ENCODE results near the gene TET3.
A peak's percentile ranks its signal among the peaks of the same experiment; 100 is the strongest.

The TET3 gene

DNA sequence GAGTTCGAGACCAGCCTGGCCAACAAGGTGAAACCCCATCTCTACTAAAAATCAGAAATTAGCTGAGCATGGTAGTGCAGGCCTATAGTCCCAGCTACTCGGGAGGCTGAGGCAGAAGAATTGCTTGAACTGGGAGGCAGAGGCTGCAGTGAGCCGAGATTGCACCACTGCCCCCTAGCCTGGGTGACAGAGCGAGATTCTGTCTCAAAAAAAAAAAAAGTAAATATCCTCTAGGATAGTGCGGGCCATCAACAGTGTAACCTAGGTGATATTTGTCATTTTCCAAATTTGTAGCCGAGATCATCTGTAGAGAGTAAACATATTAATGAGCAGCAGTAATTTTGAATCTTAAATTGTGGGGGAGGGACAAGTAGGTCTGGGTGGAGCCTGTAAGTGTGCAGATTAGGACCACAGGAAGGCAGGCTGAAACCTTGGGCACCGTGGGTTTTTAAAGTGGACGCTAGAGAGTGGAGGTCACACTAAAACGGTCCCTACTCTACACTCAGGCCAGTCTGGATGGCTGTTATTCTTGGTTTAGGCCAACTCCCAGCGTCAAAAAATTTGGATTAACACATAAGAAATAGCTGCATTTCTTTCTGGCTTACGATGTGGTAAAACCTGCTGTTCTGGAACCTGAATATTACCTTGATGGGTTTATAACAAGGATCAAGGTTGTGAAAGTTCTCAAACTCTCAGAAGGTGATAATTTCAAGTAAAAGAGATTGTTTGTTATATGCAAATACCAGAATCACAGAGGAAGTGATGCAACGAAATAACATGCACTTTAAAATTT is 22.7 kb upstream of the TET3 start:
- TF ChIP-seq POLR2A (IDR thresholded peaks at IDR 0.05; ENCODE audit: extremely low read depth, insufficient read length) (no peak), MYC (IDR thresholded peaks at IDR 0.05; ENCODE audit: low read depth, low read length) (no peak)
- TF ChIP-seq, protein P1, sequence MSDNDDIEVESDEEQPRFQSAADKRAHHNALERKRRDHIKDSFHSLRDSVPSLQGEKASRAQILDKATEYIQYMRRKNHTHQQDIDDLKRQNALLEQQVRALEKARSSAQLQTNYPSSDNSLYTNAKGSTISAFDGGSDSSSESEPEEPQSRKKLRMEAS (IDR thresholded peaks at IDR 0.05; ENCODE audit: low read depth, low read length), result no peak
- TF ChIP-seq, protein P2, sequence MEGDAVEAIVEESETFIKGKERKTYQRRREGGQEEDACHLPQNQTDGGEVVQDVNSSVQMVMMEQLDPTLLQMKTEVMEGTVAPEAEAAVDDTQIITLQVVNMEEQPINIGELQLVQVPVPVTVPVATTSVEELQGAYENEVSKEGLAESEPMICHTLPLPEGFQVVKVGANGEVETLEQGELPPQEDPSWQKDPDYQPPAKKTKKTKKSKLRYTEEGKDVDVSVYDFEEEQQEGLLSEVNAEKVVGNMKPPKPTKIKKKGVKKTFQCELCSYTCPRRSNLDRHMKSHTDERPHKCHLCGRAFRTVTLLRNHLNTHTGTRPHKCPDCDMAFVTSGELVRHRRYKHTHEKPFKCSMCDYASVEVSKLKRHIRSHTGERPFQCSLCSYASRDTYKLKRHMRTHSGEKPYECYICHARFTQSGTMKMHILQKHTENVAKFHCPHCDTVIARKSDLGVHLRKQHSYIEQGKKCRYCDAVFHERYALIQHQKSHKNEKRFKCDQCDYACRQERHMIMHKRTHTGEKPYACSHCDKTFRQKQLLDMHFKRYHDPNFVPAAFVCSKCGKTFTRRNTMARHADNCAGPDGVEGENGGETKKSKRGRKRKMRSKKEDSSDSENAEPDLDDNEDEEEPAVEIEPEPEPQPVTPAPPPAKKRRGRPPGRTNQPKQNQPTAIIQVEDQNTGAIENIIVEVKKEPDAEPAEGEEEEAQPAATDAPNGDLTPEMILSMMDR (IDR thresholded peaks at IDR 0.05; ENCODE audit: low read depth, low read length), result no peak
- no peak overlapping the region for H3K4me3 ChIP-seq (ENCODE audit: low read depth, low read length)
- no peak for DNase-seq (ENCODE audit: low read depth)

DNA sequence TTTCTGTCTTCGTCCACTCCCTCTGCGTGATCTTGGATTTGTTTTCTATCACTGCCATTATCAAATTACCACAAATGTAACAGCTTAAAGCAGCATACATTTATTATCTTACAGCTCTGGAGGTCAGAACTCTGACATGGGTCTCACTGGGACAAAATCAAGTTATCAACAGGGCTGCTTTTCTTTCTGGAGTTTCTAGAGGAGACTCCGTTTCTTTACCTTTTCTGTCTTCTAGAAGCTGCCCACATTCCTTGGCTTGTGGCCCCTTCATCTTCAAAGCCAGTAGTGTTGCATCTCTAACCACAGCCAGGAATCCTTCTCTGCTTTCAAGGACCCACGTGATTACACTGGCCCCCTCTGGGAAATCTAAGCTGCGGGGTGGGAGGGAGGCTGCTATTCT is 21.9 kb upstream of the TET3 start:
- TF ChIP-seq MYC (IDR thresholded peaks at IDR 0.05; ENCODE audit: low read depth, low read length) (no peak), POLR2A (IDR thresholded peaks at IDR 0.05; ENCODE audit: extremely low read depth, insufficient read length) (no peak)
- TF ChIP-seq, protein P2 (IDR thresholded peaks at IDR 0.05; ENCODE audit: low read depth, low read length), result no peak
- TF ChIP-seq, protein P1 (IDR thresholded peaks at IDR 0.05; ENCODE audit: low read depth, low read length), result no peak
- H3K4me3 ChIP-seq (ENCODE audit: low read depth, low read length), result no peak overlapping the region
- DNase-seq (ENCODE audit: low read depth), result no peak

DNA sequence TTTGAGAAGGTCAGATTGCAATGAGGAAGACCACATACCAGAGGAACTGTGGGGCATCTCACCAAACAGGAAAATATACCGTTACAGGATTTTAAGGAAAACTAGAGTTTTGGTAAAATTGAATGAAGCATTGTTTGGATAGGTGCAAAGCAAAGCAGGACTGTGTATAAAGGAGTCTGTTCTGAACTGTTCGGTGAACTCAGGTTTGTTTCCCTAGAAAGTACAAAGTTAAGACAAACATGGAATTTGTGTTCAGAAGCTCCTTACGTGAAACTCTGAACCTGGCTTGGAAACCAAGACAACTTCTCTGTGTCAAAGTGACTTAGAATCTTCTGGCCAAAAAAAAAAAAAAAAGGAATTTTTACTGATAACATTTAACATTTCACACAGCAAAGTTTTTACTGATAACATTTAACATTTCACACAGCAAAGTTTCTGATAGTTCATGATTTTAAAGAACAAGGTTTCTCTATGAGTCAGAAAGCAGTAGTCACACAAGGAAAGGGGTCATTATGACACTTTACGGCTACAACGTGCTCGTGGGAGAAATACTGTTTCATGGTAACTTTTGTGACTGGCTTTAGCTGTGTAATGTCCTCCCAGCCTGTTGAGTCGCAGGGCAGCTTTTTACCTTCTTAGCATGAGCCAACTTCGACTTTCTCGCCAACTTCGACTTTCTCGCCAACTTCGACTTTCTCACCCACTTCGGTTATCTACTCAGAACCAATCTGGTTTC is 21.2 kb upstream of the TET3 start:
- no peak overlapping the region for H3K4me3 ChIP-seq (ENCODE audit: low read depth, low read length)
- peak; percentile 36 for DNase-seq (ENCODE audit: low read depth)
- TF ChIP-seq POLR2A (IDR thresholded peaks at IDR 0.05; ENCODE audit: extremely low read depth, insufficient read length) (no peak), MYC (IDR thresholded peaks at IDR 0.05; ENCODE audit: low read depth, low read length) (no peak)
- TF ChIP-seq, protein P1 (IDR thresholded peaks at IDR 0.05; ENCODE audit: low read depth, low read length), result no peak
- TF ChIP-seq, protein P2 (IDR thresholded peaks at IDR 0.05; ENCODE audit: low read depth, low read length), result no peak

DNA sequence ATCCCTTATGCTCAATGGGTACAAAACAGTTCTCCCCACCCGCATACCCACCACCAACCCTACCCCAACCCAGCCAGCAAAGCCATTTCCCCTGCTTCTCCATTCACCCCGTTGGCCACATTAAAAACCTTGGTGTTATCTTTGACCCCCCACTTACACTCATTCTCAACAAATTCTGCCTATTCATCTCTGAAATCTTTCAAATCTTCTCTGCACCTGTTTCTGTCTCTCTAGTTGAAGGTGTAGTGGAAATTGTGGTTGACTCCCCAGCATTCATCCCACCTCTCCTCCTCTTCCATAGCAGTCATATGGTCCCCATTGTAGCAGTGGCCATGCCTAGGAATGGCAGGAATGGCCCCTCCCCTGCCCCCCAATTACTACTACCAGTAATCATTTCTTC is 20.5 kb upstream of the TET3 start:
- no peak for TF ChIP-seq MYC (IDR thresholded peaks at IDR 0.05; ENCODE audit: low read depth, low read length)
- TF ChIP-seq, protein P1 (IDR thresholded peaks at IDR 0.05; ENCODE audit: low read depth, low read length), result no peak
- TF ChIP-seq POLR2A (IDR thresholded peaks at IDR 0.05; ENCODE audit: extremely low read depth, insufficient read length), result no peak
- TF ChIP-seq, protein P2 (IDR thresholded peaks at IDR 0.05; ENCODE audit: low read depth, low read length), result no peak
- no peak for DNase-seq (ENCODE audit: low read depth)
- no peak overlapping the region for H3K4me3 ChIP-seq (ENCODE audit: low read depth, low read length)

DNA sequence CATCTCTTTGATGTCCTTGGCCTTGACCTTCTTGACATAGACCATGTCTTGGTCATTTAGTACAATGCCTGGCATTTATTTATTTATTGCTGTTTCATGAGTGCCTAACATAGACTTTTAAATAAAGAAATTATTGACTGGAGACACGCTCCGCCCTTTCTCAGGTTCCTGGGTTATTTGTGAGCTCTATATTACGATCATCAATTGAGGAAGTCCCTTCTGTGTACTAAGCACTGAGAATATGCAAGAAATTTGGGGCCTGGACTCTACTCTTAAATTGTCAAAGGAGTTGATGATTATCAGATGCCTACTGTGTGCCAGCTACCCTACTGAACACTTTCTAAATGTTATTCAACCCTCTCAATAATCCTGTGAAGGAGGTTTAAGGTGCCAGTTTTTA is 19.7 kb upstream of the TET3 start:
- TF ChIP-seq, protein P2 (IDR thresholded peaks at IDR 0.05; ENCODE audit: low read depth, low read length), result no peak
- no peak for TF ChIP-seq MYC (IDR thresholded peaks at IDR 0.05; ENCODE audit: low read depth, low read length)
- TF ChIP-seq POLR2A (IDR thresholded peaks at IDR 0.05; ENCODE audit: extremely low read depth, insufficient read length), result no peak
- TF ChIP-seq, protein P1 (IDR thresholded peaks at IDR 0.05; ENCODE audit: low read depth, low read length), result no peak
- no peak overlapping the region for H3K4me3 ChIP-seq (ENCODE audit: low read depth, low read length)
- DNase-seq (ENCODE audit: low read depth), result no peak

Data from NB4 (cell line).